ENCODE measurements around the gene RFX7.

GRCh38 chr15:56146756-56147155, 96.9 kb downstream of the RFX7 start:
- TF ChIP-seq POLR2A (IDR thresholded peaks at IDR 0.05; ENCODE audit: extremely low read depth, insufficient read length) (no peak), CTCF (IDR thresholded peaks at IDR 0.05; ENCODE audit: low read depth, low read length) (no peak), MAX (IDR thresholded peaks at IDR 0.05; ENCODE audit: low read depth, low read length) (no peak), MYC (IDR thresholded peaks at IDR 0.05; ENCODE audit: low read depth, low read length) (no peak)

Measured in NB4 (cell line).